ENCODE measurements around the gene CCDC34. TPM values are rescaled to one million over a fixed set of nuclear protein-coding genes. Genes with fewer than 3 reads are reported as not detected.
A peak's percentile ranks its signal among the peaks of the same experiment; 100 is the strongest.

The CCDC34 gene
- 23.6 and 26.9 TPM in 2 replicates for total RNA-seq (2014; rRNA removed; shearing (Covaris generic))

GRCh38 chr11:27362749-27363575 lies at the start of gene CCDC34:
Gene CCDC34, minus strand, starts transcription at chr11:27363215. Its CDS starts 21 bp downstream, at chr11:27363194.
- H3K27ac ChIP-seq: peak within 1 kb of the TSS; percentile 59
- H3K4me1 ChIP-seq (replicated peaks): peaks cover 16% of the 10 kb centered on the region
- H3K27me3 ChIP-seq (replicated peaks): no peaks in the 10 kb centered on the region
- H3K36me3 ChIP-seq: no peaks in the 10 kb centered on the region
- peak; percentile 89 to 91 for DNase-seq (ENCODE audit: low read depth in 1 of 2, low spot score in 2 of 2)
- peak within 1 kb of the TSS; percentile 79 for H3K4me3 ChIP-seq
- no peaks in the 10 kb centered on the region for H3K9me3 ChIP-seq (replicated peaks)

GRCh38 chr11:27412192-27412691 lies 49.2 kb upstream of the CCDC34 start:
- no peak for DNase-seq (ENCODE audit: low read depth in 1 of 2, low spot score in 2 of 2)
- no peaks in the 10 kb centered on the region for H3K4me1 ChIP-seq (replicated peaks)
- H3K9me3 ChIP-seq (replicated peaks): no peaks in the 10 kb centered on the region
- H3K27ac ChIP-seq: no peak overlapping the region
- no peaks in the 10 kb centered on the region for H3K36me3 ChIP-seq
- no peaks in the 10 kb centered on the region; the same call in 1 of the 2 replicates for H3K27me3 ChIP-seq (replicated peaks)
- no peak overlapping the region for H3K4me3 ChIP-seq

GRCh38 chr11:27411328-27411727 lies 48.3 kb upstream of the CCDC34 start:
- DNase-seq (ENCODE audit: low read depth in 1 of 2, low spot score in 2 of 2): no peak
- H3K27ac ChIP-seq: no peak overlapping the region
- H3K27me3 ChIP-seq (replicated peaks): no peaks in the 10 kb centered on the region
- H3K4me1 ChIP-seq (replicated peaks): no peaks in the 10 kb centered on the region
- no peaks in the 10 kb centered on the region for H3K36me3 ChIP-seq
- no peaks in the 10 kb centered on the region for H3K9me3 ChIP-seq (replicated peaks)
- H3K4me3 ChIP-seq: no peak overlapping the region

GRCh38 chr11:27410272-27410671 lies 47.3 kb upstream of the CCDC34 start:
- Histone ChIP-seq H3K4me3 (no peak overlapping the region), H3K36me3 (no peaks in the 10 kb centered on the region), H3K27ac (no peak overlapping the region), H3K9me3 (replicated peaks) (no peaks in the 10 kb centered on the region), H3K4me1 (replicated peaks) (no peaks in the 10 kb centered on the region), H3K27me3 (replicated peaks) (no peaks in the 10 kb centered on the region)
- no peak for DNase-seq (ENCODE audit: low read depth in 1 of 2, low spot score in 2 of 2)

- Histone ChIP-seq H3K27ac (no peak overlapping the region), H3K4me1 (replicated peaks) (no peaks in the 10 kb centered on the region), H3K36me3 (no peaks in the 10 kb centered on the region), H3K4me3 (no peak overlapping the region), H3K9me3 (replicated peaks) (no peaks in the 10 kb centered on the region), H3K27me3 (replicated peaks) (no peaks in the 10 kb centered on the region)
- no peak for DNase-seq (ENCODE audit: low read depth in 1 of 2, low spot score in 2 of 2)
These were observed 46.7 kb upstream of the CCDC34 start for GRCh38 chr11:27409742-27410141.

GRCh38 chr11:27409049-27409448 lies 46.0 kb upstream of the CCDC34 start:
- Histone ChIP-seq H3K4me3 (no peak overlapping the region), H3K9me3 (replicated peaks) (no peaks in the 10 kb centered on the region), H3K27ac (no peak overlapping the region), H3K4me1 (replicated peaks) (no peaks in the 10 kb centered on the region), H3K36me3 (no peaks in the 10 kb centered on the region; the same call in 1 of the 2 replicates), H3K27me3 (replicated peaks) (no peaks in the 10 kb centered on the region)
- no peak for DNase-seq (ENCODE audit: low read depth in 1 of 2, low spot score in 2 of 2)

GRCh38 chr11:27408246-27408800 lies 45.3 kb upstream of the CCDC34 start:
- H3K27ac ChIP-seq: no peak overlapping the region
- no peak for DNase-seq (ENCODE audit: low read depth in 1 of 2, low spot score in 2 of 2)
- no peaks in the 10 kb centered on the region for H3K9me3 ChIP-seq (replicated peaks)
- no peak overlapping the region for H3K4me3 ChIP-seq
- H3K36me3 ChIP-seq: no peaks in the 10 kb centered on the region; the same call in 1 of the 2 replicates
- H3K4me1 ChIP-seq (replicated peaks): no peaks in the 10 kb centered on the region
- H3K27me3 ChIP-seq (replicated peaks): no peaks in the 10 kb centered on the region

GRCh38 chr11:27406498-27407354 lies 43.7 kb upstream of the CCDC34 start:
- no peaks in the 10 kb centered on the region for H3K9me3 ChIP-seq (replicated peaks)
- no peak overlapping the region for H3K4me3 ChIP-seq
- no peaks in the 10 kb centered on the region; the same call in 1 of the 2 replicates for H3K36me3 ChIP-seq
- no peak for DNase-seq (ENCODE audit: low read depth in 1 of 2, low spot score in 2 of 2)
- H3K4me1 ChIP-seq (replicated peaks): no peaks in the 10 kb centered on the region
- H3K27ac ChIP-seq: no peak overlapping the region
- no peaks in the 10 kb centered on the region for H3K27me3 ChIP-seq (replicated peaks)

GRCh38 chr11:27405134-27405533 lies 42.1 kb upstream of the CCDC34 start:
- DNase-seq (ENCODE audit: low read depth in 1 of 2, low spot score in 2 of 2): no peak
- no peak overlapping the region for H3K27ac ChIP-seq
- H3K9me3 ChIP-seq (replicated peaks): no peaks in the 10 kb centered on the region
- no peaks in the 10 kb centered on the region for H3K27me3 ChIP-seq (replicated peaks)
- no peak overlapping the region for H3K4me3 ChIP-seq
- H3K4me1 ChIP-seq (replicated peaks): no peaks in the 10 kb centered on the region
- H3K36me3 ChIP-seq: no peaks in the 10 kb centered on the region; the same call in 1 of the 2 replicates

- H3K9me3 ChIP-seq (replicated peaks): no peaks in the 10 kb centered on the region
- H3K4me1 ChIP-seq (replicated peaks): no peaks in the 10 kb centered on the region
- no peaks in the 10 kb centered on the region for H3K27me3 ChIP-seq (replicated peaks)
- no peak overlapping the region for H3K27ac ChIP-seq
- no peak overlapping the region for H3K4me3 ChIP-seq
- H3K36me3 ChIP-seq: no peaks in the 10 kb centered on the region; the same call in 1 of the 2 replicates
- DNase-seq (ENCODE audit: low read depth in 1 of 2, low spot score in 2 of 2): no peak
These were observed 41.4 kb upstream of the CCDC34 start for GRCh38 chr11:27404427-27404826.

GRCh38 chr11:27403195-27403594 lies 40.2 kb upstream of the CCDC34 start:
- Histone ChIP-seq H3K27ac (no peak overlapping the region), H3K27me3 (replicated peaks) (no peaks in the 10 kb centered on the region), H3K36me3 (no peaks in the 10 kb centered on the region; the same call in 1 of the 2 replicates), H3K9me3 (replicated peaks) (no peaks in the 10 kb centered on the region), H3K4me3 (no peak overlapping the region), H3K4me1 (replicated peaks) (no peaks in the 10 kb centered on the region)
- DNase-seq (ENCODE audit: low read depth in 1 of 2, low spot score in 2 of 2): no peak

- Histone ChIP-seq H3K27ac (no peak overlapping the region), H3K4me3 (no peak overlapping the region), H3K36me3 (no peaks in the 10 kb centered on the region; the same call in 1 of the 2 replicates), H3K4me1 (replicated peaks) (no peaks in the 10 kb centered on the region), H3K9me3 (replicated peaks) (no peaks in the 10 kb centered on the region), H3K27me3 (replicated peaks) (no peaks in the 10 kb centered on the region)
- DNase-seq (ENCODE audit: low read depth in 1 of 2, low spot score in 2 of 2): no peak
These were observed 39.4 kb upstream of the CCDC34 start for GRCh38 chr11:27402450-27402849.

GRCh38 chr11:27401833-27402316 lies 38.9 kb upstream of the CCDC34 start:
- Histone ChIP-seq H3K36me3 (no peaks in the 10 kb centered on the region; the same call in 1 of the 2 replicates), H3K27me3 (replicated peaks) (no peaks in the 10 kb centered on the region), H3K27ac (no peak overlapping the region), H3K4me3 (no peak overlapping the region), H3K9me3 (replicated peaks) (no peaks in the 10 kb centered on the region), H3K4me1 (replicated peaks) (no peaks in the 10 kb centered on the region)
- no peak for DNase-seq (ENCODE audit: low read depth in 1 of 2, low spot score in 2 of 2)
